Bronchial epithelial cell (primary cell): ENCODE data around the gene NLN. TPM values are rescaled to one million over a fixed set of nuclear protein-coding genes. Genes with fewer than 3 reads are reported as not detected.

ENCODE experiments used
- DNase-seq: peaks from one replicate; pipeline ENCODE4 v3.0.0-alpha.2; 2010; ENCODE audit warnings: low read depth
- FAIRE-seq: peaks from 2 replicates; lab custom pipeline; 2011; peaks lifted over from hg19 to GRCh38; lab: Jason Lieb, UNC
- H3K27me3 ChIP-seq: 2 replicates; pipeline ENCODE4 v1.5.1; 2011; ENCODE audit warnings: low read length; ENCODE audit not compliant: control insufficient read depth, insufficient read depth
- H3K36me3 ChIP-seq: 2 replicates; pipeline ENCODE4 v1.5.1; 2011; ENCODE audit warnings: low read length; ENCODE audit not compliant: control insufficient read depth, insufficient read depth
- H3K4me3 ChIP-seq: 2 replicates; pipeline ENCODE4 v1.5.1; 2011; ENCODE audit warnings: mild to moderate bottlenecking, low read depth, low read length, control low read depth
- CTCF ChIP-seq: IDR thresholded peaks from 2 replicates; pipeline ENCODE4 v1.5.1; 2011; ENCODE audit warnings: mild to moderate bottlenecking, moderate library complexity, low read length, control low read depth, inconsistent platforms; ENCODE audit not compliant: insufficient read depth, severe bottlenecking
- total RNA-seq: library from RNA; depleted of rRNA; stranded (reverse); fragments of >200 nt; gene quantifications from 2 replicates; pipeline ENCODE4 v1.2.1, GENCODE V29; 2014

The NLN gene
- total RNA-seq, 1 donor from 2014 or later = 40.3 TPM

DNA sequence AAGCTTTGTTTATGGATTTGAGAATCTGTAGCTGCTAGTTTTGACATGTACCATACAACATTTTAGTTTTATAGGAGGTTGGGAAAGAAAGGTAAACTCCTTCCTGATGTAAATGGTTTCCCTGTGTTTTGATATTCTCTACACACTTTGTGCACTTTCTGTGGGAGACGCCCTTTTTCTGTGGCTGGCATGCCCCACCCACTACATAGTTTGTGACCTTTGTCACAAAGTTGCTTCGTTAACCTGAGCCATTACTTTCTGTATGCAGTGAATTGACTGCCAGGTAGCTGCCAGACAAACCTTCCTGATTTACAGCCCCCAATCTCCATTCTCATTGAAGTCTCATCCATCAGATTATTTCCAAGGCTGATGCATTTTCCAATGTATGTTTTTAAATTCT, 90.6 kb downstream of the NLN start:
- H3K4me3 ChIP-seq = no peak overlapping the region
- no peaks in the 10 kb centered on the region for H3K27me3 ChIP-seq
- DNase-seq (peak; percentile 35), FAIRE-seq (no peak)
- H3K36me3 ChIP-seq = peaks cover 1% of the 10 kb centered on the region
- no peak for TF ChIP-seq CTCF

DNA sequence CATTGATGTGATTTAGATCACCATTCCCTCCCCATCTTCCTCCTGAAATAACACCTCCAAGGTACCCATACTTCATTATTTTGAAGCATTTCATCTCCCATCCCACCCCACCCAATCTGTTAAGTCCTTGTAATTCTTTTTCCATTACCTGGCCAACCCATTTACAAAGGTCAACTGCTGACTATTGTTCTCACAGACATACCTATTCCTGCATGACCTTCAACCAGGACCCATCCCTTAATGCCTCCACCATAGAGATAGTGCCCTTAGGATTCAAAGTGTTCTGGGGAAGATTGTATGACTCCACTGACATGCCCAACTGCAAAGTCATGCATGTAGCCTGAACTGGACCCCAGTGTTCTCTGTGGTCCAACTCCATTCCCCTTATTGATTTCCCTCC, 91.2 kb downstream of the NLN start:
- Histone ChIP-seq H3K36me3 (peaks cover 1% of the 10 kb centered on the region), H3K4me3 (no peak overlapping the region), H3K27me3 (no peaks in the 10 kb centered on the region)
- DNase-seq (no peak), FAIRE-seq (no peak)
- TF ChIP-seq CTCF = no peak

GRCh38 chr5:65815161-65815560, 93.2 kb downstream of the NLN start:
- H3K4me3 ChIP-seq = no peak overlapping the region
- no peaks in the 10 kb centered on the region for H3K27me3 ChIP-seq
- peaks cover 1% of the 10 kb centered on the region for H3K36me3 ChIP-seq
- DNase-seq (no peak), FAIRE-seq (no peak)
- TF ChIP-seq CTCF = no peak

- no peaks in the 10 kb centered on the region for H3K27me3 ChIP-seq
- TF ChIP-seq CTCF = no peak
- H3K36me3 ChIP-seq = peaks cover 1% of the 10 kb centered on the region
- FAIRE-seq (no peak), DNase-seq (no peak)
- no peak overlapping the region for H3K4me3 ChIP-seq
Measured at GRCh38 chr5:65816729-65817128, 94.7 kb downstream of the NLN start.

DNA sequence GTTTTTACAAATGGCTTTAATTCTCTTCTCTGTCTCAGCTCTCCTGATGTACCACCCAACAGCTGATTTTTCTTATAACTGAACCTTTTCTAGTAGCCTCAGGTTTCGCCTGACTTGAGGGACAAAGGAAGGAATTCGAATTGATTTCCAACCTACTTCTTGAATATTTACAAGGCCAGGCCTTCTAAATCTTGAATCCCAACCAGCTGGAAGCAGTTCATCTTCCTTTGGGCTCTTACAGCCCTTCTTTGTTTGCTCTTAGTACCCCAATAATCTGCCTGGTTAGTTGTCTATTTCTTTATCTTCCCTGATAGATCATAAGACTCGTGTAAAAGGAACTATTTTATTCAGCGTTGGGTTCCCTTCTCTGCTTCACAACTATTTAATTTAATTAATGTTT, 95.9 kb downstream of the NLN start:
- H3K4me3 ChIP-seq = no peak overlapping the region
- TF ChIP-seq CTCF = no peak
- DNase-seq (no peak), FAIRE-seq (no peak)
- no peaks in the 10 kb centered on the region for H3K27me3 ChIP-seq
- peaks cover 1% of the 10 kb centered on the region for H3K36me3 ChIP-seq

GRCh38 chr5:65818592-65818991, 96.6 kb downstream of the NLN start:
- DNase-seq = no peak
- Histone ChIP-seq H3K27me3 (no peaks in the 10 kb centered on the region), H3K36me3 (peaks cover 1% of the 10 kb centered on the region), H3K4me3 (no peak overlapping the region)
- no peak for TF ChIP-seq CTCF
- no peak for FAIRE-seq
